Body of pancreas (tissue), 4 donors: ENCODE measurements around the gene ISG20. TPM values are rescaled to one million over a fixed set of nuclear protein-coding genes. Genes with fewer than 3 reads are reported as not detected.
"Not testable (repeated sequence)": the region's sequence is repeated elsewhere in the genome, so short reads cannot be mapped to it uniquely, and the experiment has no call there.

ENCODE experiments used
- ATAC-seq: fragments of 150-250 bp; one replicate; pipeline ENCODE4 v1.9.1; 2016
- DNase-seq, 4 donors: peaks; one replicate each; pipeline ENCODE4 v3.0.0-alpha.2; 2019
- H3K27ac ChIP-seq, 4 donors: fragments of 200-600 bp; sonication (generic); 1 replicate in 3 of 4; 2 replicates in 1 of 4; pipeline versions ENCODE4 v1.5.1 to v1.6.1; 2016 to 2019; ENCODE audit warnings: mild to moderate bottlenecking in 1 of 4, mixed read lengths in 1 of 4, moderate library complexity in 1 of 4
- H3K27me3 ChIP-seq, 2 donors: fragments of 200-600 bp; sonication (generic); one replicate each; pipeline ENCODE4 v1.6.0; 2016; ENCODE audit warnings: mild to moderate bottlenecking in 1 of 2
- H3K36me3 ChIP-seq, 2 donors: fragments of 200-600 bp; sonication (generic); replicated peaks in 1 of 2; 2 replicates each; pipeline ENCODE4 v1.5.1; 2016; ENCODE audit warnings: low read depth in 2 of 2; ENCODE audit not compliant: insufficient read depth in 1 of 2
- H3K4me1 ChIP-seq: fragments of 200-600 bp; sonication (generic); one replicate; pipeline ENCODE4 v1.6.0; 2016
- H3K4me3 ChIP-seq, 2 donors: fragments of 200-600 bp; sonication (generic); 1 replicate in 1 of 2; 2 replicates in 1 of 2; pipeline ENCODE4 v1.5.1; 2016 to 2019
- H3K9me3 ChIP-seq, 3 donors: fragments of 200-600 bp; sonication (generic); 1 replicate in 2 of 3; 2 replicates in 1 of 3; pipeline ENCODE4 v1.5.1; 2016
- POLR2A ChIP-seq, 3 donors: fragments of 450-650 bp; IDR thresholded peaks; one replicate each; pipeline ENCODE4 v1.6.1; 2016; ENCODE audit warnings: antibody characterized with exemption in 3 of 3, mild to moderate bottlenecking in 2 of 3
- WGBS, 2 donors: methylation state at CpG; one replicate each; pipeline ENCODE4 v1.1.5; 2017; 5-methylcytosine and 5-hydroxymethylcytosine counted together
- intact Hi-C: fragments of 100-400 bp; cut with DNase I; formaldehyde crosslinking; loops from one replicate; pipeline ENCODE4 v1.15.1; 2023
- total RNA-seq, 2 donors: library from RNA; depleted of rRNA; stranded (reverse); fragments of >200 nt; gene quantifications; one replicate each; pipeline ENCODE4 v1.1.0, GENCODE V29; 2016
- TF ChIP-seq, protein P1 (sequence below), 7 experiments: fragments of 450-650 bp in 4 of 7; fragments of 200-600 bp in 3 of 7; sonication (generic) in 3 of 7; IDR thresholded peaks; one replicate each; pipeline ENCODE4 v1.5.1; 2016 to 2019; ENCODE audit warnings: antibody characterized with exemption in 7 of 7

The ISG20 gene
- total RNA-seq, 2 donors from 2014 or later: 2.9 to 25.4 TPM

- Histone ChIP-seq H3K27me3 (no peaks in the 10 kb centered on the region), H3K9me3 (no peaks in the 10 kb centered on the region), H3K27ac (no peak overlapping the region), H3K4me3 (no peak overlapping the region), H3K36me3 (peaks cover 0 to 12% of the 10 kb centered on the region in 2 donors), H3K4me1 (peaks cover 37% of the 10 kb centered on the region)
- intact Hi-C loops: no loop called here
- DNase-seq (no peak), ATAC-seq (no peak)
- no peak for TF ChIP-seq POLR2A (IDR thresholded peaks at IDR 0.05)
- 90 to 91% methylated on average over 12 of the region's 12 CpGs for WGBS, 2 donors
Measured at GRCh38 chr15:88631464-88632028, 7.3 kb upstream of the ISG20 start.

DNA sequence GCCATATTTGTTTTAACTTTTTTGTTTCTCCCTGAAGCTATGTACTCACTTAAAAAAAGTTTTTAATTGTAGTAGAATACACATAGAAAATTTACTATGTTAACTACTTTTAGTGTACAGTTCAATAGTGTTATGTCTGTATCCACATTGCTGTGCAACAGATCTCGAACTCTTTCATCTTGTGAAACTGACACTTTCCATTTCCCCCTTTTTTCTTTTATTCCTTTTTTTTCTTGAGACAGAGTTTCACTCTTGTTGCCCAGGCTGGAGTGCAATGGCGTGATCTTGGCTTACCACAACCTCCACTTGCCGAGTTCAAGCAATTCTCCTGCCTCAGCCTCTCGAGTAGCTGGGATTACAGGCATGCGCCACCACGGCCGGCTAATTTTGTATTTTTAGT is 6.0 kb upstream of the ISG20 start:
- H3K9me3 ChIP-seq, ATAC-seq, H3K27ac ChIP-seq, intact Hi-C loops, H3K4me3 ChIP-seq, H3K27me3 ChIP-seq, DNase-seq: not testable (repeated sequence)
- peaks cover 38% of the 10 kb centered on the region for H3K4me1 ChIP-seq
- H3K36me3 ChIP-seq: peaks cover 0 to 10% of the 10 kb centered on the region in 2 donors
- WGBS, 2 donors: 80 to 86% methylated on average over 7 of the region's 7 CpGs

GRCh38 chr15:88634449-88634848 is 4.4 kb upstream of the ISG20 start:
- TF ChIP-seq, protein P1, sequence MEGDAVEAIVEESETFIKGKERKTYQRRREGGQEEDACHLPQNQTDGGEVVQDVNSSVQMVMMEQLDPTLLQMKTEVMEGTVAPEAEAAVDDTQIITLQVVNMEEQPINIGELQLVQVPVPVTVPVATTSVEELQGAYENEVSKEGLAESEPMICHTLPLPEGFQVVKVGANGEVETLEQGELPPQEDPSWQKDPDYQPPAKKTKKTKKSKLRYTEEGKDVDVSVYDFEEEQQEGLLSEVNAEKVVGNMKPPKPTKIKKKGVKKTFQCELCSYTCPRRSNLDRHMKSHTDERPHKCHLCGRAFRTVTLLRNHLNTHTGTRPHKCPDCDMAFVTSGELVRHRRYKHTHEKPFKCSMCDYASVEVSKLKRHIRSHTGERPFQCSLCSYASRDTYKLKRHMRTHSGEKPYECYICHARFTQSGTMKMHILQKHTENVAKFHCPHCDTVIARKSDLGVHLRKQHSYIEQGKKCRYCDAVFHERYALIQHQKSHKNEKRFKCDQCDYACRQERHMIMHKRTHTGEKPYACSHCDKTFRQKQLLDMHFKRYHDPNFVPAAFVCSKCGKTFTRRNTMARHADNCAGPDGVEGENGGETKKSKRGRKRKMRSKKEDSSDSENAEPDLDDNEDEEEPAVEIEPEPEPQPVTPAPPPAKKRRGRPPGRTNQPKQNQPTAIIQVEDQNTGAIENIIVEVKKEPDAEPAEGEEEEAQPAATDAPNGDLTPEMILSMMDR (IDR thresholded peaks at IDR 0.05): no peak
- TF ChIP-seq POLR2A (IDR thresholded peaks at IDR 0.05): no peak
- peak overlapping the region in 1 of 4 donors; percentile 22 for H3K27ac ChIP-seq
- peaks cover 42% of the 10 kb centered on the region for H3K4me1 ChIP-seq
- no peak overlapping the region for H3K4me3 ChIP-seq
- no peak for DNase-seq
- intact Hi-C loops: no loop called here
- H3K36me3 ChIP-seq: peaks cover 0 to 8% of the 10 kb centered on the region in 2 donors
- ATAC-seq: no peak
- H3K9me3 ChIP-seq: no peaks in the 10 kb centered on the region
- 80% methylated on average over 2 of the region's 2 CpGs for WGBS, 2 donors
- H3K27me3 ChIP-seq: no peaks in the 10 kb centered on the region

DNA sequence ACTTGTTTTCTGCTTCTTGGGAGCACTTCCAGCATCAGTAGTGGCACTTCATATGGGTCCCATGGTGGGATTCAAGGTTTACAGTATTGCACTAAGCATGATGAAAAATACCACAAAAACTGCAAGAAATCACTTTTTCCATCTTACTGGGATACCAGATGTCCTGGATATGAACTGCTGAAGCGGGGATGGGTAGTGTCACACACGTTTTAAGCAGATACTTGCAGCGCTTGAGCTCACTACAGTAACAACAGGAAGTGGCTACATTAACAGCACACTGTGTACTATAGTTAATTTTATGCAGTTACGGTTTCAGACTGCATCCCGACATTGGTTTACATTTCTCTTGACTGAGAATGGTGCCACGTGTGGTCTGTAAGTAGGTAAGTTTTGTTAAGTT is 3.5 kb upstream of the ISG20 start:
- Histone ChIP-seq H3K4me3 (no peak overlapping the region), H3K4me1 (peaks cover 51% of the 10 kb centered on the region), H3K27me3 (no peaks in the 10 kb centered on the region), H3K9me3 (no peaks in the 10 kb centered on the region), H3K36me3 (peaks cover 0 to 3% of the 10 kb centered on the region in 2 donors), H3K27ac (peak overlapping the region in 2 of 4 donors; percentile 89 to 98)
- DNase-seq (peak in 1 of 4 donors; percentile 54), ATAC-seq (no peak)
- WGBS, 2 donors: 66 to 70% methylated on average over 5 to 6 of the region's 6 CpGs
- no peak for TF ChIP-seq POLR2A (IDR thresholded peaks at IDR 0.05)
- TF ChIP-seq, protein P1 (IDR thresholded peaks at IDR 0.05): no peak
- intact Hi-C loops: no loop called here

DNA sequence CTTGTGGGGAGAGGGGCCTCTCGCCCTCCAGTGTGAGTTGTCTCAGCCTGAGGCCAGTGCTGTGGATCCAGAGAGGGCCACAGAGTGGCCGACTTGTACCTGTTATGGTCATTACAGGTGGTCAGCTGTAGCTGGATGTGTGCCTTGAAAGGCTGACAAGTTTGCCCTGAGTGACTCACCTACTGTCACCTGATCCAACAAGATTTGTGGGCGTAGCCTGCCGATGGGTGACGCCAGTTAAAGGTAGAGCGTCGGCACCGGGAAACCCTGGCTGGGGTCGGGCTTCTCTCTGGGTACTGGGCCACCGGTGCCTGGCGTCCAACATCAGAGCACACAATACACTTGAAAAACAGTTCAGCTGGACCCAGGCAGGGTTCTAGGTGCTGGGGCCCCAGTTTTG is 2.8 kb upstream of the ISG20 start:
- 33 to 46% methylated on average over 1 to 11 of the region's 11 CpGs for WGBS, 2 donors
- H3K4me1 ChIP-seq: peaks cover 55% of the 10 kb centered on the region
- no peaks in the 10 kb centered on the region for H3K36me3 ChIP-seq
- H3K27ac ChIP-seq: peak overlapping the region; percentile 83 to 98 (median 91)
- H3K4me3 ChIP-seq: no peak overlapping the region
- H3K9me3 ChIP-seq: no peaks in the 10 kb centered on the region
- TF ChIP-seq POLR2A (IDR thresholded peaks at IDR 0.05): peak in 2 of 3 donors; percentile 46 to 51
- TF ChIP-seq, protein P1 (IDR thresholded peaks at IDR 0.05): peak in 3 of 7 experiments; percentile 23 to 25 (median 23)
- DNase-seq (peak; percentile 86 to 93 (median 92)), ATAC-seq (peak; percentile 66)
- intact Hi-C loops: no loop called here
- H3K27me3 ChIP-seq: no peaks in the 10 kb centered on the region

GRCh38 chr15:88636654-88637053 is 2.2 kb upstream of the ISG20 start:
- H3K36me3 ChIP-seq: no peaks in the 10 kb centered on the region
- no peaks in the 10 kb centered on the region for H3K27me3 ChIP-seq
- DNase-seq (no peak), ATAC-seq (no peak)
- H3K4me3 ChIP-seq: no peak overlapping the region
- no peaks in the 10 kb centered on the region for H3K9me3 ChIP-seq
- no peak for TF ChIP-seq POLR2A (IDR thresholded peaks at IDR 0.05)
- TF ChIP-seq, protein P1 (IDR thresholded peaks at IDR 0.05): no peak
- intact Hi-C loops: no loop called here
- WGBS, 2 donors: 74 to 85% methylated on average over 5 of the region's 5 CpGs
- peaks cover 55% of the 10 kb centered on the region for H3K4me1 ChIP-seq
- peak overlapping the region; percentile 83 to 98 (median 91) for H3K27ac ChIP-seq
